Esophagus (tissue), 2 donors: ENCODE measurements around the gene CYB5A. TPM values are rescaled to one million over a fixed set of nuclear protein-coding genes. Genes with fewer than 3 reads are reported as not detected.

Source experiments
- H3K27ac ChIP-seq, 2 donors: one replicate each; pipeline ENCODE4 v1.5.1; 2013; ENCODE audit warnings: low read depth in 2 of 2, mild to moderate bottlenecking in 2 of 2, inconsistent platforms in 1 of 2, low read length in 1 of 2, moderate library complexity in 1 of 2
- H3K27me3 ChIP-seq, 2 donors: one replicate each; pipeline ENCODE4 v1.6.1; 2013; ENCODE audit warnings: low read length in 2 of 2, control low read depth in 1 of 2, mild to moderate bottlenecking in 1 of 2; ENCODE audit not compliant: insufficient read depth in 2 of 2, control insufficient read depth in 1 of 2
- H3K36me3 ChIP-seq, 2 donors: one replicate each; pipeline ENCODE4 v1.6.1; 2013; ENCODE audit warnings: low read length in 1 of 2; ENCODE audit not compliant: control insufficient read depth in 2 of 2, insufficient read depth in 2 of 2
- H3K4me1 ChIP-seq, 2 donors: one replicate each; pipeline ENCODE4 v1.6.1; 2013; ENCODE audit warnings: low read length in 1 of 2; ENCODE audit not compliant: control insufficient read depth in 2 of 2, insufficient read depth in 2 of 2
- H3K4me3 ChIP-seq, 2 donors: one replicate each; pipeline ENCODE4 v1.5.1; 2013; ENCODE audit warnings: low read length in 2 of 2, mild to moderate bottlenecking in 2 of 2, low read depth in 1 of 2, moderate library complexity in 1 of 2
- H3K9me3 ChIP-seq, 2 donors: one replicate each; pipeline ENCODE4 v1.6.1; 2013; ENCODE audit warnings: mild to moderate bottlenecking in 2 of 2, low read depth in 1 of 2, low read length in 1 of 2, moderate library complexity in 1 of 2; ENCODE audit not compliant: control insufficient read depth in 2 of 2, insufficient read depth in 1 of 2
- WGBS, 2 donors: extraction: QIAGEN DNeasy Blood & Tissue Kit; methylation state at CpG; one replicate each; pipeline ENCODE4 v1.1.7; 2013; 5-methylcytosine and 5-hydroxymethylcytosine counted together
- polyA plus RNA-seq, 2 donors: library from polyadenylated mRNA; stranded (reverse); fragments of 200-250 nt; gene quantifications; one replicate each; pipeline ENCODE4 v1.2.3, GENCODE V29; 2013
- donor health status: healthy with polysubstance abuse.
- donor health status: Bipolar disorder and iron deficiency.

CYB5A gene
- polyA plus RNA-seq, 2 donors, result 37.0 to 81.5 TPM

DNA sequence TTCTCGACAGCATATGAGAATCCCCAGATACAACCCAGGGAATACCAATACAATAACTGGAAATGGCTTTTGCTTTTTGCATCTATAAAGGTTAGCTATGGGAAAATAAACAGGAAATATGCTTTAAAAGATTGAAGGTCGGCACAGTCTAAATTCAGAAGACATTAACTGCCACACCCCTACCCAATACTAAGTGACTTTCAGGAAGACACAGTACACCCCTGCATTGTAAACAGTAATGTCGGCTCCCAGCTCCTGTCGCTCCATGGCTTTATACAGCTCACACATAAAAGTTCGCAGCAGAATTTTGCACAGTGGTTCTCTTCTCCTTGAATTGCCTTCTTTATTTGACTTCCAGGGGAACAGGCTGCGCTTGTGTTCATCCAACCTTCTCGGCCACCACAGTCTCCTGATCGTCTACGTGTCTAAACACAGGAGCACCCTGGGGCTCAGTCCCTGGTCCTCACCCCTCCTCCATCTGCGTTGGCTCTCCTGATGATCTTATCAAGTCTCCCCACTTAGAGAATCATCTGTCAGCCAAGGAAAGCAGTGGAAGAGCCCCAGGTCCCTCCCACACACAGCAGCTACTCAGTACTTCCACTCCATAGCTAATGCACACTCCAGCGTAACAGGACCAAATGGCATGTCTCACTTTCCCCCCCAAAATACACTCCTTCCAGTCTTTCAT is 22.7 kb downstream of the CYB5A start:
- H3K4me1 ChIP-seq, result peaks cover 5 to 10% of the 10 kb centered on the region in 2 donors
- peaks cover 0 to 3% of the 10 kb centered on the region in 2 donors for H3K36me3 ChIP-seq
- H3K27ac ChIP-seq, result no peak overlapping the region
- H3K27me3 ChIP-seq, result no peaks in the 10 kb centered on the region
- peaks cover 0 to 2% of the 10 kb centered on the region in 2 donors for H3K9me3 ChIP-seq
- 51 to 60% methylated on average over 11 of the region's 11 CpGs for WGBS, 2 donors
- no peak overlapping the region for H3K4me3 ChIP-seq

DNA sequence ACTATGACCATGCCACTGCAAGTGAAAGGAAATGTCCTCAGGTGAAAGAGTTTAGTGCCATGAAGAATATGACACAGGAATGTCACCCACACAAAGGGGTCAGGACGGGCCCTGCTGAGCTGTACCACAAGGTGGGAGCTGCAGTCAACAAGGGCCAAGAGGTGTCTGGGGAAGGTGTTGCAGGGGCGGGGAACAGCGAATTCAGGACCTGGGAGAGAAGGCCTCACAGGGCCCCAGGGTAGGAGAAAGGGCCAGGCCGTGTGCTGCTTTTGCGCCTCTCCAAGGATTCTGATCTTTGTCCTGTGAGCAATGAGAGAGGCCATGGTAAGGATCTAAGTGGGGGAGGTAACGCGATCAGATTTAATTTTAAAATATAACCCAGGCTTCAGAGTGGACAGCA is 23.6 kb downstream of the CYB5A start:
- H3K27ac ChIP-seq, result no peak overlapping the region
- H3K36me3 ChIP-seq, result peaks cover 0 to 3% of the 10 kb centered on the region in 2 donors
- peaks cover 0 to 5% of the 10 kb centered on the region in 2 donors for H3K4me1 ChIP-seq
- no peaks in the 10 kb centered on the region for H3K9me3 ChIP-seq
- no peak overlapping the region for H3K4me3 ChIP-seq
- H3K27me3 ChIP-seq, result no peaks in the 10 kb centered on the region
- WGBS, 2 donors, result 87 to 96% methylated on average over 7 of the region's 7 CpGs

DNA sequence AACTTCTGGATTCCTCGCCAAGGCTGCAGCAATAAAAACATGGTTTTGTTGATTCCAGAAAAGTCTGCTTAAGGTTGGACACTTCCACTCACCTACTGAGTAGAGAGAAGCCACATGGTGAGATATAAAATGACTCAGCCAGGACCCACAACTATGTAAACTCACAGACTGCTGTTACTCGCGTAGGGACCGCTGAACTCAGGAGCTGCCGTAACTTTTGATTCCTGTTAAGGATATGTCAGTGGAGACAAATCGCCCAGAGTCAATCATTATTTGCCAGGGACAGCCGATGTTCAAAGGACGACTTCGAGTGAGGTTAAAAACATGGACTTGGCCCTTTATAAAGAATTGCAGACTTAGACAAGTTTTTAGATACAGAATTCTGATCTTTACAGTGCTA is 25.6 kb downstream of the CYB5A start:
- H3K4me1 ChIP-seq, result peaks cover 0 to 5% of the 10 kb centered on the region in 2 donors
- no peak overlapping the region for H3K27ac ChIP-seq
- no peaks in the 10 kb centered on the region for H3K27me3 ChIP-seq
- no peak overlapping the region for H3K4me3 ChIP-seq
- peaks cover 0 to 8% of the 10 kb centered on the region in 2 donors for H3K36me3 ChIP-seq
- H3K9me3 ChIP-seq, result no peaks in the 10 kb centered on the region
- 60 to 73% methylated on average over 9 of the region's 9 CpGs for WGBS, 2 donors

DNA sequence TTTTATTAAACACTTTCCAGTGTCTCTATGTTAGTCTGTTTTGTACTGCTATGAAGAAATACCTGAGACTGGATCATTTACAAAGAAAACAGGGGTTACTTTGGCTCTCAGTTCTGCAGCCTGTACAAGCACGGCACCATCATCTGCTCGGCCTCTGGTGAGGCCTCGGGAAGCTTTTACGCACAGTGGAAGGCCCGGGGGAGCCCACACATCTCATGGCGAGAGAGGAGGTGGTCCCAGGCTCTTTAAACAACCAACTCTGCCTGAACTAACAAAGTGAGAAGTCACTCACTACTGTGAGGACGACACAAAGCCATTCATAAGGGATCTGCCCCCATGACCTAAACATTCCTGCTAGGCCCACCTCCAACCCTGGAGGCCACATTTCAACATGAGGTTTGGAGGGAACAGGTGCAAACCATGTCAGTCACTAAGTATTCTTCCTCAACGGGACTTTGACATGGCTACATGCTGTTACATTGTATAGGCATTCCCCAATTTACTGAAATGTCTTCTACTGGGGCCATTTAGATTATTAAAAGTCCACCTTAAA is 26.1 kb downstream of the CYB5A start:
- H3K27ac ChIP-seq, result no peak overlapping the region
- H3K4me3 ChIP-seq, result no peak overlapping the region
- H3K9me3 ChIP-seq, result no peaks in the 10 kb centered on the region
- H3K27me3 ChIP-seq, result no peaks in the 10 kb centered on the region
- 88 to 90% methylated on average over 8 of the region's 8 CpGs for WGBS, 2 donors
- H3K36me3 ChIP-seq, result peaks cover 0 to 8% of the 10 kb centered on the region in 2 donors
- peaks cover 0 to 5% of the 10 kb centered on the region in 2 donors for H3K4me1 ChIP-seq

DNA sequence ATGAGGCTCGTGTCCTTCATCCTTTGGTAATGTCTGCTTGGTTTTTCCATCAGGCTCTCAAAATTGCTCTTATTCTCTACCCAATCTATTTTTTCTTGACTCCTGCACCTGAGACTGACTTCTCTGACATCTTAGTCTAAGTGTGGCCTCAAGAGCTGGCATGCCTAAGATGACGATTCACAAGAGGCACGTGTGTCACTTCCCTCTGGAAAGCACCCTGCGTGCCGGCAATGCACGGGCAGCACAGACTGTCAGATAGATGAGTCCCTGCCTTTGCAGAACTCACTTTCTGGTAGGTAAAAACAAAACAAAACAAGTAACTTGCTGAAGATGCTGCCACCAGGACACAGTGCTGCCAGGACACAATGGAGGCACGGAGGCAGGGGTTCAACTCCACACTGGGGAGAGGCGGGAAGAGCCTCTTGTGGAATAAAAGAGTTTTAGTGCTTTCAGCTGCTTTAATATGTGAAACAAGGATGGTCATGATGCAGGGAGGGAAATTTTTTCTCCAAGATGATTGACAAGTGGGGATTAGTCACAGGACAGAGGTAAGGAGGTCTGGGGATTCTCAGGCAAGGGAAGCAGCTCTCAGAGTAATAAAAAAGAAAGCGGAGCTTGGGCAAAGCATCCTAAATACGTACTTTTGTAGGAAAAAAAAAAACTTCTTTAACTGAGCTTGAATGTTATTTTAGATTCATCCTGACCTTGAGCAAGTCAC is 27.3 kb downstream of the CYB5A start:
- Histone ChIP-seq H3K4me1 (peaks cover 0 to 5% of the 10 kb centered on the region in 2 donors), H3K9me3 (no peaks in the 10 kb centered on the region), H3K27ac (no peak overlapping the region), H3K36me3 (peaks cover 0 to 8% of the 10 kb centered on the region in 2 donors), H3K27me3 (no peaks in the 10 kb centered on the region), H3K4me3 (no peak overlapping the region)
- 71 to 72% methylated on average over 10 of the region's 10 CpGs for WGBS, 2 donors

DNA sequence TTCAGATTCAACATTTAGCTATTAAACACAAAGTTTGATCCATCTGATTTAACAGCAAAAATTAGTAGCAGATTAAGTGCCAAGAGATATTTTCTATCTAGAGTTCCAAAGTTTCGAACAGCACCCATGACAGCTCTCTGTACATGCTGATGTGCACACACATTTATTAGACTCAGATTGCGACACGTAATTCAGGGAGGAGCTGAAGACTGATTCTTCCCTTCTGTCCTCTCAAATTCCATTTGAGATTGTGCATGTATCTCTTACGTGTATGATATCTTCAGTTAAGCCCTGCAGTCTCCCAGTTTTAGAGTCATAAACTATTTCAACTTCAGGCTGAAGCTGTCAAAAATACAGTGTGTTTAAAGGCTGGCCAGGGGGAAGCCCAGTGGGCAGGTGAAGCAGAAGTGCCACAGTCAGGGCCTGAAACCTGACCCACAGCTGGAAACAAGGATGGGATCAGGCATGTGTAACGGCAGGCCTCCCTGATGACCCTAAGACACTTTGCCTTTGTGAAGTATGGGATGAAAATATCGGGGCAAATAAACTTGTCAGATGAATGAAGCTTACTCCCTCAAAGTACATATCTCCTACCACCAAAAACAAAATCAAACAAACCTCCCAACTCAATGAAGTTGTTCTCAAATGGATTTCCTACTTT is 30.6 kb downstream of the CYB5A start:
- H3K9me3 ChIP-seq, result no peaks in the 10 kb centered on the region
- peaks cover 0 to 6% of the 10 kb centered on the region in 2 donors for H3K36me3 ChIP-seq
- no peaks in the 10 kb centered on the region for H3K4me1 ChIP-seq
- no peak overlapping the region for H3K4me3 ChIP-seq
- no peak overlapping the region for H3K27ac ChIP-seq
- 86 to 88% methylated on average over 6 of the region's 6 CpGs for WGBS, 2 donors
- H3K27me3 ChIP-seq, result no peaks in the 10 kb centered on the region

DNA sequence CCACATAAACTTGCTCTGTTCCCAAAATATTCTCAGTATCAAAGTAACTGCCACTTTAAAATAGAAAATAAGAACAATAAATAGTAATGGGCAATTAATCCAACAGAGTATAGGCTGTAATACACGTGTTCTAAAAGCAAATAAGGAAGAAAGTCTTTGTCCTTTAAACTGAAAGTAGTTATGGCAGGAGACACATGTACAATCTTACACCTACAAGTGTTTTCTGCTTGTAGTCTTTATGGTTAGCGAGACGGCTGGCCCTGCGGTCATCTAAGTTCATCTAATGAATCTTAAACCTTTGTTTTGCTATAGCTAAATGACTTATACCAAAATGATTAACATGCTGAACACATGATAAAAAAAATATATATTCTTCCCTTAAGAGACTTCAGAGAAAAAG is 32.4 kb downstream of the CYB5A start:
- Histone ChIP-seq H3K27ac (no peak overlapping the region), H3K9me3 (no peaks in the 10 kb centered on the region), H3K4me3 (no peak overlapping the region), H3K36me3 (peaks cover 0 to 6% of the 10 kb centered on the region in 2 donors), H3K27me3 (no peaks in the 10 kb centered on the region), H3K4me1 (no peaks in the 10 kb centered on the region)
- 80 to 93% methylated on average over 4 of the region's 4 CpGs for WGBS, 2 donors

DNA sequence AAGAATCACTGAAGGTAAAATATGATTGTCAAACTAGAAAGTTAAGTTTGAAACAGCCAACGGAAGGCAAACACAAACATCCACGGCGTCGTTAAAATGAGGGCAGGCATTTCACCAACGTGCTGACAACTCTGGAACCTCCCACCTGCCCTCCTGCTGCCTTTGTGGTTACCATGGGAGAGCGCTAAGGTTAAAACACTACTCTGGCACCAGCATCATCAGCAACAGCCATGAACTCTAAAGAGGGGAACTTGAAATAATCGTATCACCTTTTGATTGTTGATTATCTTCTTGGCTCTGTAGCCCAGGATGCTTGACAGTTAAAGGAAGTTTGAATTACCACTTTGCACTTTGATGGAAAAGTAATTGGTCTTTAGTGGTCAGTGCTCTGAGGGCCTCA is 34.7 kb downstream of the CYB5A start:
- H3K9me3 ChIP-seq, result no peaks in the 10 kb centered on the region
- no peak overlapping the region for H3K4me3 ChIP-seq
- no peaks in the 10 kb centered on the region for H3K27me3 ChIP-seq
- H3K36me3 ChIP-seq, result peaks cover 0 to 7% of the 10 kb centered on the region in 2 donors
- H3K4me1 ChIP-seq, result no peaks in the 10 kb centered on the region
- no peak overlapping the region for H3K27ac ChIP-seq
- WGBS, 2 donors, result 65 to 68% methylated on average over 7 of the region's 7 CpGs

DNA sequence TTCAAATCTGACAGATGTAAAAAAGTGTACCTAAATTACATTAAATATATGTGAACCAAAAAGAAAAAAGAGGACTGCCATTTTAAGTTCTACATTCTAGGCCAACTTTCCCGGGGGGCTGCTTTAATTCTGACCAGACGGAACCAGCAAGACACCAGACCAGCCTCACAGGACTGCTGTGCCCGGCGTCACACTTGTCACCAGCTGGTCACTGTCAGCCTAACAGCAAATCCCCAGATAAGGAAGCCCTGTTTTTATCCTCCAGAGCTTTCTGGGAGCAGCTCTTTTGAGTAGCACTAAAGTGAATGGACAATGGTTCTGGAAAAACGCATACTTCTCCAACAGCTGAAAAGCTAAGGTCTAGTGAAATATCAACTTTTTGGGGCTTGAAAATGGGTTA is 35.6 kb downstream of the CYB5A start:
- Histone ChIP-seq H3K4me1 (no peaks in the 10 kb centered on the region), H3K4me3 (no peak overlapping the region), H3K27ac (no peak overlapping the region), H3K9me3 (no peaks in the 10 kb centered on the region), H3K36me3 (peaks cover 0 to 3% of the 10 kb centered on the region in 2 donors), H3K27me3 (no peaks in the 10 kb centered on the region)
- WGBS, 2 donors, result 78 to 85% methylated on average over 5 of the region's 5 CpGs
